HepG2 (cell line): ENCODE results near the gene CD58. TPM values are rescaled to one million over a fixed set of nuclear protein-coding genes. Genes with fewer than 3 reads are reported as not detected.

Experiments used
- ATAC-seq: fragments of 200-7000 bp; cut with Tn5 transposase; 3 replicates; pipeline ENCODE4 v1.9.1; 2020; ENCODE audit warnings: mild to moderate bottlenecking, moderate library complexity
- BruUV-seq: library from RNA; stranded (reverse); fragments of 400-500 nt; replicated peaks from 2 replicates; lab custom pipeline; 2021; lab: Mats Ljungman, UMichigan
- CTCF ChIA-PET: fragments of 300-600 bp; formaldehyde crosslinking; extraction: SDS; loops from one replicate; lab custom pipeline; 2021; ENCODE audit warnings: low total read pairs, inconsistent platforms, low intra/inter-chr PET ratio; lab: Yijun Ruan, JAX
- POLR2A ChIA-PET: fragments of 350-600 bp; sonication (Branson Sonifier 250); formaldehyde crosslinking; loops from one replicate; lab custom pipeline; 2020; ENCODE audit warnings: antibody characterized with exemption, inconsistent platforms; lab: Yijun Ruan, JAX
- DNase-seq: peaks from one replicate; pipeline ENCODE4 v3.0.0-alpha.2; 2015; ENCODE audit warnings: low spot score
- FAIRE-seq: peaks from 3 replicates; lab custom pipeline; 2011; peaks lifted over from hg19 to GRCh38; lab: Jason Lieb, UNC
- H2AFZ ChIP-seq: one replicate; pipeline ENCODE4 v1.6.1; 2011; ENCODE audit warnings: low read length, inconsistent platforms
- H3K27ac ChIP-seq: fragments of 300-600 bp; 3 replicates; pipeline ENCODE4 v1.8.0; 2011; ENCODE audit warnings: mixed run types, mild to moderate bottlenecking, mixed read lengths, low read length, inconsistent platforms; ENCODE audit not compliant: insufficient read depth; ENCODE audit errors: extremely low read length
- H3K27me3 ChIP-seq, 2 experiments: fragments of 200-600 bp in 1 of 2; 2 replicates in 1 of 2; 3 replicates in 1 of 2; pipeline versions ENCODE4 v1.6.0 to v1.8.0; 2011; ENCODE audit warnings: low read length in 2 of 2, mild to moderate bottlenecking in 2 of 2, moderate library complexity in 2 of 2, inconsistent platforms in 1 of 2; ENCODE audit not compliant: insufficient read depth in 2 of 2, control insufficient read depth in 1 of 2
- H3K36me3 ChIP-seq, 2 experiments: fragments of 200-600 bp in 1 of 2; replicated peaks in 1 of 2; 2 replicates in 1 of 2; 3 replicates in 1 of 2; pipeline versions ENCODE4 v1.5.1 to v1.8.0; 2011; ENCODE audit warnings: low read length in 2 of 2, inconsistent platforms in 1 of 2; ENCODE audit not compliant: insufficient read depth in 2 of 2, control insufficient read depth in 1 of 2
- H3K4me1 ChIP-seq: 2 replicates; pipeline ENCODE4 v1.5.1; 2012; ENCODE audit warnings: low read length, inconsistent platforms; ENCODE audit not compliant: insufficient read depth
- H3K4me2 ChIP-seq: 2 replicates; pipeline ENCODE4 v1.6.0; 2011; ENCODE audit warnings: low read depth, low read length, inconsistent platforms
- H3K4me3 ChIP-seq, 3 experiments: fragments of 200-600 bp in 1 of 3; sonication (generic), shearing (Covaris generic) in 1 of 3; replicated peaks in 1 of 3; 2 replicates each; pipeline ENCODE4 v1.5.1; 2011 to 2016; ENCODE audit warnings: low read length in 3 of 3, inconsistent platforms in 2 of 3, low read depth in 2 of 3, mild to moderate bottlenecking in 2 of 3, control low read depth in 1 of 3, mixed read lengths in 1 of 3; ENCODE audit not compliant: insufficient read depth in 1 of 3
- H3K79me2 ChIP-seq: one replicate; pipeline ENCODE4 v1.6.1; 2011; ENCODE audit warnings: low read length, inconsistent platforms; ENCODE audit not compliant: insufficient read depth
- H3K9ac ChIP-seq: 2 replicates; pipeline ENCODE4 v1.6.0; 2011; ENCODE audit warnings: mild to moderate bottlenecking, low read depth, low read length, inconsistent platforms; ENCODE audit not compliant: insufficient read depth
- H3K9me3 ChIP-seq: 2 replicates; pipeline ENCODE4 v1.5.1; 2012; ENCODE audit warnings: mild to moderate bottlenecking, low read length
- H4K20me1 ChIP-seq: 2 replicates; pipeline ENCODE4 v1.6.0; 2011; ENCODE audit warnings: inconsistent platforms, mild to moderate bottlenecking, low read length, moderate library complexity; ENCODE audit not compliant: insufficient read depth
- AGO2 ChIP-seq: fragments of 200-400 bp; formaldehyde crosslinking; optimal IDR thresholded peaks from 2 replicates; pipeline ENCODE3; 2017; ENCODE audit warnings: mild to moderate bottlenecking, low read depth, low read length, moderate library complexity
- CHD4 ChIP-seq: fragments of 200-600 bp; sonication (generic); IDR thresholded peaks from 2 replicates; pipeline ENCODE4 v1.7.0; 2017; ENCODE audit warnings: mild to moderate bottlenecking, low read length, borderline replicate concordance
- E2F2 ChIP-seq: sonication (generic); formaldehyde crosslinking; IDR thresholded peaks from 2 replicates; pipeline ENCODE4 v1.4.0; 2020; ENCODE audit warnings: missing genetic modification reagents, borderline replicate concordance
- FIP1L1 ChIP-seq: fragments of 200-400 bp; formaldehyde crosslinking; IDR thresholded peaks from 2 replicates; pipeline ENCODE4 v1.6.1; 2018; ENCODE audit warnings: low read depth, mild to moderate bottlenecking, low read length, moderate library complexity, borderline replicate concordance; ENCODE audit not compliant: insufficient read depth
- IRF9 ChIP-seq: sonication (generic); formaldehyde crosslinking; IDR thresholded peaks from 2 replicates; pipeline ENCODE4 v1.8.0; 2022; ENCODE audit warnings: missing genetic modification reagents, mild to moderate bottlenecking, borderline replicate concordance
- JARID2 ChIP-seq: sonication (generic); formaldehyde crosslinking; IDR thresholded peaks from 2 replicates; pipeline ENCODE4 v1.8.1; 2023; ENCODE audit warnings: missing genetic modification reagents, inconsistent platforms; ENCODE audit not compliant: insufficient replicate concordance
- SKI ChIP-seq: fragments of 450-650 bp; IDR thresholded peaks from one replicate; pipeline ENCODE4 v1.6.1; 2018; ENCODE audit warnings: mild to moderate bottlenecking; ENCODE audit not compliant: partially characterized antibody
- TBX3 ChIP-seq: fragments of 450-650 bp; IDR thresholded peaks from 2 replicates; pipeline ENCODE4 v1.6.1; 2017; ENCODE audit warnings: antibody characterized with exemption, mild to moderate bottlenecking, inconsistent platforms, borderline replicate concordance
- XRCC5 ChIP-seq: fragments of 200-400 bp; formaldehyde crosslinking; optimal IDR thresholded peaks from 2 replicates; pipeline ENCODE3; 2017; ENCODE audit warnings: mild to moderate bottlenecking, low read length
- ZEB1 ChIP-seq: IDR thresholded peaks from 2 replicates; pipeline ENCODE4 v1.6.1; 2012; ENCODE audit warnings: mild to moderate bottlenecking, low read depth, inconsistent platforms; ENCODE audit not compliant: insufficient replicate concordance
- ZIK1 ChIP-seq: sonication (generic); formaldehyde crosslinking; IDR thresholded peaks from 2 replicates; pipeline ENCODE4 v1.5.0; 2020; ENCODE audit warnings: mild to moderate bottlenecking, low read depth, missing genetic modification reagents, borderline replicate concordance
- ZNF138 ChIP-seq: sonication (generic); formaldehyde crosslinking; IDR thresholded peaks from 2 replicates; pipeline ENCODE4 v1.5.0; 2020; ENCODE audit warnings: mild to moderate bottlenecking, low read depth, missing genetic modification reagents
- ZNF788 ChIP-seq: sonication (generic); formaldehyde crosslinking; IDR thresholded peaks from 2 replicates; pipeline ENCODE4 v1.5.0; 2020; ENCODE audit warnings: mild to moderate bottlenecking, missing genetic modification reagents, borderline replicate concordance
- WGBS: methylation state at CpG from one replicate; pipeline ENCODE4 v1.1.6; 2017; ENCODE audit warnings: low lambda C conversion rate; 5-methylcytosine and 5-hydroxymethylcytosine counted together
- in situ Hi-C: cut with HindIII; loops from 2 replicates; pipeline ENCODE4 v1.10.0; 2017; ENCODE audit warnings: low pct_unique_long_range_greater_than_20kb; ENCODE audit not compliant: extremely low pct_ligation_motif_present
- intact Hi-C: fragments of 100-400 bp; cut with micrococcal nuclease; formaldehyde crosslinking; loops from one replicate; pipeline ENCODE4 v1.10.0; 2022; ENCODE audit not compliant: unreplicated experiment
- polyA plus RNA-seq, 8 experiments: library from polyadenylated mRNA; depleted of rRNA in 3 of 8; stranded (reverse) in 7 of 8; unstranded in 1 of 8; fragments of >200 nt; fragmentation: Illumina TruSeq in 4 of 8; extraction: Trizol in 4 of 8; gene quantifications; 2 replicates each; pipeline versions ENCODE4 v1.2.1 to v1.2.3, GENCODE V29; 2011 to 2016; ENCODE audit warnings: low read depth in 4 of 8, missing spikeins in 1 of 8, mixed read lengths in 1 of 8; ENCODE audit not compliant: insufficient read depth in 1 of 8
- total RNA-seq, 5 experiments: library from RNA; depleted of rRNA; stranded (reverse); fragments of >200 nt; fragmentation: Illumina TruSeq; extraction: Trizol; gene quantifications; 2 replicates each; pipeline ENCODE4 v1.2.3, GENCODE V29; 2016; ENCODE audit warnings: low read depth in 1 of 5
- TF ChIP-seq, protein P1 (sequence below): IDR thresholded peaks from 2 replicates; pipeline ENCODE4 v1.6.1; 2016
- TF ChIP-seq, protein P2 (sequence below), 2 experiments: sonication (generic) in 1 of 2; formaldehyde crosslinking in 1 of 2; IDR thresholded peaks; 2 replicates each; pipeline versions ENCODE4 v1.4.0 to v1.6.1; 2016 to 2020; ENCODE audit warnings: borderline replicate concordance in 1 of 2, low read depth in 1 of 2, mild to moderate bottlenecking in 1 of 2, missing genetic modification reagents in 1 of 2

Gene CD58
- total and polyA plus RNA-seq, 2 of the 13 experiments (the other 11 are each of a cell fraction or from before 2014, with no cell fraction given) = 9.4 to 13.5 TPM

DNA sequence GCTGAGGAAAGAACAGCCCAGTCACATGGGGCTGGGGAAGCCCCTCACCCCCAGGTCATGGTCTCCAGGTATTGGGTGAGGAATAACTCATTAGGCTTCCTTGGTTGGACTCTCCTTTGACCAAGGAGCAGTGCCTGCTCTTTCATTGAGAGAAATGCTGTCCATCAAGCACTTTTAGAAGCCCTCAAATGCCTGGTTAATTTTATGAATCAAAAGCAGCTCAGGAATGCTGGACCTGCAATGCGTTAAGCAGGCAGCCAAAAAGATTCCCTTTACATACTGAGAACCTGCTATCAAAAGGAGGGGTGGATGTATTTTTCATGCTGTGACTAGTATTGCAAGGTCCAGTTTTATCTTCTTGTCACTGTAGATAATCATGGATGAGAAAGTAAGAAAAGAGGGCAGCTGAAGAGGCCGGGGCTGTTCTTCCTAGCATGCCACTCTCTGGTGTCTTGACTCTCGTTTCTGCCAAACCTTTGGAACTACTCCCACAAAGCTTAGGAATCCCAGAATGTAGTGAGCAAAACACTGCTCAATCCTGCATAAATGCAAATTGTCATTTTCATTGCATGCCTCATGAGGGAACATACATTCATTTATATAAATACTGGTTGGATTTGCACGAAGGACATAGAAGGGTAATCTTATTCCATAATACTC is 2.1 kb upstream of the CD58 start:
- Histone ChIP-seq H3K9me3 (no peaks in the 10 kb centered on the region), H3K9ac (no peak overlapping the region), H3K27me3 (peaks cover 0 to 20% of the 10 kb centered on the region in 2 experiments; a peak in 2 of 5 replicates), H3K4me3 (no peak overlapping the region), H4K20me1 (no peaks in the 10 kb centered on the region; the same call in 1 of the 2 replicates), H3K36me3 (no peaks in the 10 kb centered on the region), H3K79me2 (no peaks in the 10 kb centered on the region), H2AFZ (no peak overlapping the region), H3K27ac (no peak overlapping the region), H3K4me1 (peaks cover 33% of the 10 kb centered on the region), H3K4me2 (no peak overlapping the region)
- FAIRE-seq (no peak), DNase-seq (no peak), ATAC-seq (no peak)
- WGBS = 47% methylated on average over 4 of the region's 4 CpGs
- no peak for TF ChIP-seq JARID2
- TF ChIP-seq ZNF788 (CRISPR knock-in tag) = no peak
- TF ChIP-seq TBX3 = no peak
- TF ChIP-seq FIP1L1 = no peak
- TF ChIP-seq ZEB1 = no peak
- TF ChIP-seq, protein P1, sequence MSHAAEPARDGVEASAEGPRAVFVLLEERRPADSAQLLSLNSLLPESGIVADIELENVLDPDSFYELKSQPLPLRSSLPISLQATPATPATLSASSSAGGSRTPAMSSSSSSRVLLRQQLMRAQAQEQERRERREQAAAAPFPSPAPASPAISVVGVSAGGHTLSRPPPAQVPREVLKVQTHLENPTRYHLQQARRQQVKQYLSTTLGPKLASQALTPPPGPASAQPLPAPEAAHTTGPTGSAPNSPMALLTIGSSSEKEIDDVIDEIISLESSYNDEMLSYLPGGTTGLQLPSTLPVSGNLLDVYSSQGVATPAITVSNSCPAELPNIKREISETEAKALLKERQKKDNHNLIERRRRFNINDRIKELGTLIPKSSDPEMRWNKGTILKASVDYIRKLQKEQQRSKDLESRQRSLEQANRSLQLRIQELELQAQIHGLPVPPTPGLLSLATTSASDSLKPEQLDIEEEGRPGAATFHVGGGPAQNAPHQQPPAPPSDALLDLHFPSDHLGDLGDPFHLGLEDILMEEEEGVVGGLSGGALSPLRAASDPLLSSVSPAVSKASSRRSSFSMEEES (CRISPR knock-in tag) = no peak
- no peak for TF ChIP-seq ZIK1 (CRISPR knock-in tag)
- no peak for TF ChIP-seq E2F2
- no peak for TF ChIP-seq SKI
- TF ChIP-seq CHD4 = no peak
- no peak for TF ChIP-seq ZNF138 (CRISPR knock-in tag)
- no peak for TF ChIP-seq AGO2
- TF ChIP-seq, protein P2, sequence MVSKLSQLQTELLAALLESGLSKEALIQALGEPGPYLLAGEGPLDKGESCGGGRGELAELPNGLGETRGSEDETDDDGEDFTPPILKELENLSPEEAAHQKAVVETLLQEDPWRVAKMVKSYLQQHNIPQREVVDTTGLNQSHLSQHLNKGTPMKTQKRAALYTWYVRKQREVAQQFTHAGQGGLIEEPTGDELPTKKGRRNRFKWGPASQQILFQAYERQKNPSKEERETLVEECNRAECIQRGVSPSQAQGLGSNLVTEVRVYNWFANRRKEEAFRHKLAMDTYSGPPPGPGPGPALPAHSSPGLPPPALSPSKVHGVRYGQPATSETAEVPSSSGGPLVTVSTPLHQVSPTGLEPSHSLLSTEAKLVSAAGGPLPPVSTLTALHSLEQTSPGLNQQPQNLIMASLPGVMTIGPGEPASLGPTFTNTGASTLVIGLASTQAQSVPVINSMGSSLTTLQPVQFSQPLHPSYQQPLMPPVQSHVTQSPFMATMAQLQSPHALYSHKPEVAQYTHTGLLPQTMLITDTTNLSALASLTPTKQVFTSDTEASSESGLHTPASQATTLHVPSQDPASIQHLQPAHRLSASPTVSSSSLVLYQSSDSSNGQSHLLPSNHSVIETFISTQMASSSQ (IDR thresholded peaks at IDR 0.05; ENCODE audit: low read depth) = no peak
- TF ChIP-seq, protein P2 (CRISPR knock-in tag; IDR thresholded peaks at IDR 0.05; ENCODE audit: borderline replicate concordance) = no peak
- no peak for TF ChIP-seq IRF9 (CRISPR knock-in tag)
- TF ChIP-seq XRCC5 = no peak
- intact Hi-C loops = loop anchor here (5.0 to 10.0 kb wide), 4 partner anchors 46 to 242 kb away; no protein-coding TSS in a partner anchor
- BruUV-seq = no TSS peak
- in situ Hi-C loops = no loop called here
- CTCF ChIA-PET = no interaction called here
- POLR2A ChIA-PET = no interaction called here
